ENCODE results near the gene HIPK2.

Gene HIPK2

GRCh38 chr7:139763330-139763729 lies 14.5 kb downstream of the HIPK2 start:
- Histone ChIP-seq H3K9ac (no peak overlapping the region), H3K27me3 (ENCODE audit: control insufficient read depth, insufficient read depth, low read length) (no peaks in the 10 kb centered on the region), H2AFZ (no peak overlapping the region), H3K79me2 (peaks cover 38% of the 10 kb centered on the region), H3K36me3 (ENCODE audit: control insufficient read depth, insufficient read depth, low read length) (no peaks in the 10 kb centered on the region), H3K9me3 (ENCODE audit: control insufficient read depth, low read length) (no peaks in the 10 kb centered on the region), H3K4me2 (ENCODE audit: low read length) (no peak overlapping the region), H3K4me3 (ENCODE audit: low read depth, low read length) (no peak overlapping the region), H3K4me1 (no peaks in the 10 kb centered on the region), H3K27ac (no peak overlapping the region)
- no peak for TF ChIP-seq CTCF (IDR thresholded peaks at IDR 0.05)

GRCh38 chr7:139762886-139763285 lies 14.9 kb downstream of the HIPK2 start:
- Histone ChIP-seq H3K27ac (no peak overlapping the region), H3K4me3 (ENCODE audit: low read depth, low read length) (no peak overlapping the region), H3K9me3 (ENCODE audit: control insufficient read depth, low read length) (no peaks in the 10 kb centered on the region), H3K27me3 (ENCODE audit: control insufficient read depth, insufficient read depth, low read length) (no peaks in the 10 kb centered on the region), H3K79me2 (peaks cover 43% of the 10 kb centered on the region), H3K9ac (no peak overlapping the region), H3K36me3 (ENCODE audit: control insufficient read depth, insufficient read depth, low read length) (no peaks in the 10 kb centered on the region), H3K4me1 (no peaks in the 10 kb centered on the region), H2AFZ (no peak overlapping the region), H3K4me2 (ENCODE audit: low read length) (no peak overlapping the region)
- no peak for TF ChIP-seq CTCF (IDR thresholded peaks at IDR 0.05)

- no peaks in the 10 kb centered on the region for H3K27me3 ChIP-seq (ENCODE audit: control insufficient read depth, insufficient read depth, low read length)
- H3K4me1 ChIP-seq: no peaks in the 10 kb centered on the region
- no peak for TF ChIP-seq CTCF (IDR thresholded peaks at IDR 0.05)
- H3K9me3 ChIP-seq (ENCODE audit: control insufficient read depth, low read length): no peaks in the 10 kb centered on the region
- peaks cover 66% of the 10 kb centered on the region for H3K79me2 ChIP-seq
- peak overlapping the region; percentile 35 for H2AFZ ChIP-seq
- H3K36me3 ChIP-seq (ENCODE audit: control insufficient read depth, insufficient read depth, low read length): no peaks in the 10 kb centered on the region
- H3K27ac ChIP-seq: no peak overlapping the region
- H3K9ac ChIP-seq: no peak overlapping the region
- no peak overlapping the region for H3K4me2 ChIP-seq (ENCODE audit: low read length)
- no peak overlapping the region for H3K4me3 ChIP-seq (ENCODE audit: low read depth, low read length)
Observed at GRCh38 chr7:139758388-139758787, 19.4 kb downstream of the HIPK2 start.

GRCh38 chr7:139757968-139758367 lies 19.8 kb downstream of the HIPK2 start:
- Histone ChIP-seq H3K27ac (no peak overlapping the region), H2AFZ (no peak overlapping the region), H3K4me2 (ENCODE audit: low read length) (no peak overlapping the region), H3K27me3 (ENCODE audit: control insufficient read depth, insufficient read depth, low read length) (no peaks in the 10 kb centered on the region), H3K79me2 (peaks cover 68% of the 10 kb centered on the region), H3K36me3 (ENCODE audit: control insufficient read depth, insufficient read depth, low read length) (no peaks in the 10 kb centered on the region), H3K9ac (no peak overlapping the region), H3K4me1 (no peaks in the 10 kb centered on the region), H3K4me3 (ENCODE audit: low read depth, low read length) (no peak overlapping the region), H3K9me3 (ENCODE audit: control insufficient read depth, low read length) (no peaks in the 10 kb centered on the region)
- TF ChIP-seq CTCF (IDR thresholded peaks at IDR 0.05): no peak

- Histone ChIP-seq H3K4me3 (ENCODE audit: low read depth, low read length) (no peak overlapping the region), H2AFZ (no peak overlapping the region), H3K79me2 (peaks cover 80% of the 10 kb centered on the region), H3K36me3 (ENCODE audit: control insufficient read depth, insufficient read depth, low read length) (no peaks in the 10 kb centered on the region), H3K27me3 (ENCODE audit: control insufficient read depth, insufficient read depth, low read length) (no peaks in the 10 kb centered on the region), H3K9me3 (ENCODE audit: control insufficient read depth, low read length) (no peaks in the 10 kb centered on the region), H3K4me1 (peaks cover 3% of the 10 kb centered on the region), H3K4me2 (ENCODE audit: low read length) (no peak overlapping the region), H3K9ac (no peak overlapping the region), H3K27ac (no peak overlapping the region)
- TF ChIP-seq CTCF (IDR thresholded peaks at IDR 0.05): no peak
Observed at GRCh38 chr7:139753693-139754111, 24.1 kb downstream of the HIPK2 start.
